Chondrocyte (in vitro differentiated cells): Measurements from ENCODE around the gene ZGLP1. TPM values are rescaled to one million over a fixed set of nuclear protein-coding genes. Genes with fewer than 3 reads are reported as not detected.
"Not testable (repeated sequence)": the region's sequence is repeated elsewhere in the genome, so short reads cannot be mapped to it uniquely, and the experiment has no call there.

Source experiments
- DNase-seq: peaks from one replicate; pipeline ENCODE4 v3.0.0; 2021; ENCODE audit warnings: mixed read lengths, low spot score
- H3K27ac Mint-ChIP-seq: one replicate; pipeline ENCODE4 v1.8.0; 2021; ENCODE audit warnings: mild to moderate bottlenecking, moderate library complexity, mixed read lengths; ENCODE audit not compliant: unreplicated experiment
- H3K27me3 Mint-ChIP-seq: 2 replicates; pipeline ENCODE4 v1.8.0; 2021; ENCODE audit warnings: low read depth, mixed read lengths
- H3K36me3 Mint-ChIP-seq: 2 replicates; pipeline ENCODE4 v1.8.0; 2021; ENCODE audit warnings: low read depth, mixed read lengths
- H3K4me1 Mint-ChIP-seq: 2 replicates; pipeline ENCODE4 v1.8.0; 2021; ENCODE audit warnings: low read depth, mild to moderate bottlenecking, mixed read lengths
- H3K4me3 Mint-ChIP-seq: one replicate; pipeline ENCODE4 v1.8.0; 2021; ENCODE audit warnings: mild to moderate bottlenecking, moderate library complexity, mixed read lengths; ENCODE audit not compliant: unreplicated experiment
- H3K9me3 Mint-ChIP-seq: 2 replicates; pipeline ENCODE4 v1.8.0; 2021; ENCODE audit warnings: low read depth, mixed read lengths
- total RNA-seq: library from RNA; stranded (reverse); gene quantifications from 3 replicates; pipeline ENCODE4 v1.2.1, GENCODE V29; 2021
- TF ChIP-seq, protein P1 (sequence below): fragments of 200-600 bp; sonication (generic); IDR thresholded peaks from 2 replicates; pipeline ENCODE4 v1.5.0; 2021; ENCODE audit warnings: antibody characterized with exemption, mild to moderate bottlenecking, moderate library complexity

Gene ZGLP1
- total RNA-seq, 1 donor from 2014 or later = 3.4 TPM

DNA sequence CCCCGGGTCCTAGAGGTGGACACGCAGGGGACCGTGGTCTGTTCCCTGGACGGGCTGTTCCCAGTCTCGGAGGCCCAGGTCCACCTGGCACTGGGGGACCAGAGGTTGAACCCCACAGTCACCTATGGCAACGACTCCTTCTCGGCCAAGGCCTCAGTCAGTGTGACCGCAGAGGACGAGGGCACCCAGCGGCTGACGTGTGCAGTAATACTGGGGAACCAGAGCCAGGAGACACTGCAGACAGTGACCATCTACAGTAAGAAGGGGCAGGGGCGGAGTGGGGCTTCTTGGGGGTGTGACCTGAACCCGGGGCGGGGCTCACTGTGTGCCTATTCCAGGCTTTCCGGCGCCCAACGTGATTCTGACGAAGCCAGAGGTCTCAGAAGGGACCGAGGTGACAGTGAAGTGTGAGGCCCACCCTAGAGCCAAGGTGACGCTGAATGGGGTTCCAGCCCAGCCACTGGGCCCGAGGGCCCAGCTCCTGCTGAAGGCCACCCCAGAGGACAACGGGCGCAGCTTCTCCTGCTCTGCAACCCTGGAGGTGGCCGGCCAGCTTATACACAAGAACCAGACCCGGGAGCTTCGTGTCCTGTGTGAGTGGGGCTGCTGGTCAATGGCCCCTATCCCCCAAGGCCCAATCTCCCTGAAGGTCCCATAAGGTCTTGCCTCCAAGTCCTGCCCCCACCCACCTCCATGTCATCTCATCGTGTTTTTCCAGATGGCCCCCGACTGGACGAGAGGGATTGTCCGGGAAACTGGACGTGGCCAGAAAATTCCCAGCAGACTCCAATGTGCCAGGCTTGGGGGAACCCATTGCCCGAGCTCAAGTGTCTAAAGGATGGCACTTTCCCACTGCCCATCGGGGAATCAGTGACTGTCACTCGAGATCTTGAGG is 25.3 kb downstream of the ZGLP1 start:
- Mint-ChIP-seq H3K4me3 (no peak overlapping the region), H3K4me1 (peaks cover 14% of the 10 kb centered on the region), H3K27me3 (peaks cover 9% of the 10 kb centered on the region), H3K27ac (no peak overlapping the region), H3K9me3 (no peaks in the 10 kb centered on the region), H3K36me3 (peaks cover 11% of the 10 kb centered on the region)
- DNase-seq = no peak
- TF ChIP-seq, protein P1, sequence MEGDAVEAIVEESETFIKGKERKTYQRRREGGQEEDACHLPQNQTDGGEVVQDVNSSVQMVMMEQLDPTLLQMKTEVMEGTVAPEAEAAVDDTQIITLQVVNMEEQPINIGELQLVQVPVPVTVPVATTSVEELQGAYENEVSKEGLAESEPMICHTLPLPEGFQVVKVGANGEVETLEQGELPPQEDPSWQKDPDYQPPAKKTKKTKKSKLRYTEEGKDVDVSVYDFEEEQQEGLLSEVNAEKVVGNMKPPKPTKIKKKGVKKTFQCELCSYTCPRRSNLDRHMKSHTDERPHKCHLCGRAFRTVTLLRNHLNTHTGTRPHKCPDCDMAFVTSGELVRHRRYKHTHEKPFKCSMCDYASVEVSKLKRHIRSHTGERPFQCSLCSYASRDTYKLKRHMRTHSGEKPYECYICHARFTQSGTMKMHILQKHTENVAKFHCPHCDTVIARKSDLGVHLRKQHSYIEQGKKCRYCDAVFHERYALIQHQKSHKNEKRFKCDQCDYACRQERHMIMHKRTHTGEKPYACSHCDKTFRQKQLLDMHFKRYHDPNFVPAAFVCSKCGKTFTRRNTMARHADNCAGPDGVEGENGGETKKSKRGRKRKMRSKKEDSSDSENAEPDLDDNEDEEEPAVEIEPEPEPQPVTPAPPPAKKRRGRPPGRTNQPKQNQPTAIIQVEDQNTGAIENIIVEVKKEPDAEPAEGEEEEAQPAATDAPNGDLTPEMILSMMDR = no peak

DNA sequence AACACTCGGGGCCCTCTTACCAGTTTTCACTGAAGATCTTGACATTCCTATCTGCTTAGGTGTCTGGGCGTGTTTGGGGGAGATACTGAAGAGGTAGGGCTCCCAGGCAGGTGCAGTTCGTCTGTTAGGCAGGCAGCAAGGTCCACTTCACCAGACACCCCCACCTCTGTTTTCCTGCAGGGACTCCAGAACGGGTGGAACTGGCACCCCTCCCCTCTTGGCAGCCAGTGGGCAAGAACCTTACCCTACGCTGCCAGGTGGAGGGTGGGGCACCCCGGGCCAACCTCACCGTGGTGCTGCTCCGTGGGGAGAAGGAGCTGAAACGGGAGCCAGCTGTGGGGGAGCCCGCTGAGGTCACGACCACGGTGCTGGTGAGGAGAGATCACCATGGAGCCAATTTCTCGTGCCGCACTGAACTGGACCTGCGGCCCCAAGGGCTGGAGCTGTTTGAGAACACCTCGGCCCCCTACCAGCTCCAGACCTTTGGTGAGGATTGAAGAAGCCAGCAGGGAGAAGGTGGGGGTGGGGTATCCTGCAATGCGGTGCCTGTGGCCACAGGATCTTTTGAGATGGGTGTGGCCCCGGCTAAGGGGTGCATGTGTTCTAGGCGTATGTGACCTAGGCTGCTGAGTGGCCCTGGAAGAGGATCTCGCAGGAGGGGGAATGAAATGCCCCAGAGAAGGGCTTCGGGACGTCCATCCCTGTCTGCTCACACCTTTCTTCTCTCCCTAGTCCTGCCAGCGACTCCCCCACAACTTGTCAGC is 26.1 kb downstream of the ZGLP1 start:
- Mint-ChIP-seq H3K27me3 (peaks cover 4% of the 10 kb centered on the region), H3K36me3 (peaks cover 11% of the 10 kb centered on the region), H3K4me3 (no peak overlapping the region), H3K27ac (no peak overlapping the region), H3K4me1 (peaks cover 6% of the 10 kb centered on the region), H3K9me3 (no peaks in the 10 kb centered on the region)
- TF ChIP-seq, protein P1 = no peak
- DNase-seq = no peak

DNA sequence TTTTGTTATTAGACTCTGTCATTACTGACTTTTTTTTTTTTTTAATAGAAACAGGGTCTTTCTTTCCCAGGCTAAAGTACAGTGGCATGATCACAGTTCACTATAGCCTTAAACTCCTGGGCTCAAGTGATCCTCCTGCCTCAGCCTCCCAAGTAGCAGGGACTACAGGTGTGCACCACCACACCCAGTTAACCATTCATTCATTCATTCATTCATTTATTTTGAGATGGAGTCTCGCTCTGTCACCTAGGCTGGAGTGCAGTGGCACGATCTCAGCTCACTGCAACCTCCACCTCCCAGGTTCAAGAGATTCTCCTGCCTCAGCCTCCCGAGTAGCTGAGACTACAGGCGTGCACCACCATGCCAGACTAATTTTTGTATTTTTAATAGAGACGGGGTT is 27.6 kb downstream of the ZGLP1 start:
- DNase-seq, H3K27me3 Mint-ChIP-seq, H3K27ac Mint-ChIP-seq, H3K4me3 Mint-ChIP-seq, H3K9me3 Mint-ChIP-seq: not testable (repeated sequence)
- H3K36me3 Mint-ChIP-seq = peaks cover 11% of the 10 kb centered on the region
- peaks cover 13% of the 10 kb centered on the region for H3K4me1 Mint-ChIP-seq

DNA sequence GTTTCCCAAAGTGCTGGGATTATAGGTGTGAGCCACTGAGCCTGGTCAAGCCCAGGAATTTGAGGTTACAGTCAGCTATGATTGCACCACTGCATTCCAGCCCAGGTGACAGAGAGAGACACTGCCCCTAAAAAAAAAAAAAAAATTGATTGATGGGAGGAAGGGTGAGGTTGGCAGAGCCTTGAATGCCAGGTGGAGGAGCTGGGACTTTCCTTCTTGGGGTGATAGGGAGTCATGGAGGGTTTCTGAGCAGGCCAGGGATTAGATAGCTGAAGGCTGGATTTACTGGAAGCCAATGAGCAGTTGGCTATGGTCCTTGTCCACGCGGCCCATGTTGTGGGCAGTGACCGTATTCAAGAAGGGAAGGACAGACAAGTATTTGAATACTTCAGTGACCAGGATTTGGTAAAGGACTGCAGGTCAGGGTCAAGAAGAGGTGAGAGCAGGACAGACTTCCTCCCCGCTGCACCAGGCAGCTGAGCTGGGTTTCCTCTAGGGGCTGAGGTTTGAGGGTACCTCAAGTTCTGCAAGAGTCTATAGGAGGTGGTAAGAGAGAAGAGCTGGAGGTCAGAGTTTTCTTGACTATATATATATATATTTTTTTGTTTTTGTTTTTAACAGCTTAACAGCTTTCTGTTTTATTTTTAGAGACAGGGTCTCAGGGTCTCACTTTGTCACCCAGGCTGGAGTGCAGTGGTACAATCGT is 29.7 kb downstream of the ZGLP1 start:
- H3K36me3 Mint-ChIP-seq = peaks cover 4% of the 10 kb centered on the region
- no peaks in the 10 kb centered on the region for H3K27me3 Mint-ChIP-seq
- peaks cover 14% of the 10 kb centered on the region for H3K4me1 Mint-ChIP-seq
- no peak overlapping the region for H3K27ac Mint-ChIP-seq
- no peak for DNase-seq
- H3K9me3 Mint-ChIP-seq = no peaks in the 10 kb centered on the region
- no peak overlapping the region for H3K4me3 Mint-ChIP-seq
- TF ChIP-seq, protein P1 = no peak

DNA sequence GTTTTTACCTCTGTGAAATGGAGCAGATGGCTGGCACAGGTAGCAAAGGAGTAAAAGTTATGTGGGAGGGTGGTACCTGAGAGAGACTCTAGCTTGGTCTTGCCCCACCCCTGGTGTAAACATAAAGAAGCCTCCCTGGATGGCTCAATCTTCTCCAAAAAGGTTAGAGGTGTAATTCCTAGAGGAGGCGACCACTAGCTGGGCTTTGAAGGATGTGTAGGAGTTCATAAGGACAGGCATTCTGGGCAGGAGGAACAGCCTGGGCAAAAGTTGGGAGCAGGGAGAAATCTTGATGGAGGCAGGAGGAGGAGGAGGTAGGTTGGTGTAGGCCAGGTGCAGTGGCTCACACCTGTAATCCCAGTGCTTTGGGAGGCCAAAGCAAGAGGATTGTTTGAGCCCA is 30.7 kb downstream of the ZGLP1 start:
- peaks cover 16% of the 10 kb centered on the region for H3K4me1 Mint-ChIP-seq
- H3K27me3 Mint-ChIP-seq = no peaks in the 10 kb centered on the region
- H3K36me3 Mint-ChIP-seq = peaks cover 5% of the 10 kb centered on the region
- no peak overlapping the region for H3K4me3 Mint-ChIP-seq
- H3K9me3 Mint-ChIP-seq = no peaks in the 10 kb centered on the region
- TF ChIP-seq, protein P1 = no peak
- H3K27ac Mint-ChIP-seq = no peak overlapping the region
- no peak for DNase-seq
